ENCODE results near the gene ERC2. TPM values are rescaled to one million over a fixed set of nuclear protein-coding genes. Genes with fewer than 3 reads are reported as not detected.

The ERC2 gene
- total and polyA plus RNA-seq, 2 of the 8 experiments (the other 6 are each of a cell fraction or from before 2014, with no cell fraction given): 16.4 to 22.8 TPM

- TF ChIP-seq SAP30 (IDR thresholded peaks at IDR 0.05; ENCODE audit: insufficient read depth, insufficient replicate concordance, low read length): no peak
- TF ChIP-seq RBBP5 (IDR thresholded peaks at IDR 0.05; ENCODE audit: borderline replicate concordance, low read depth, low read length): peak; percentile 93; the same call in 1 of the 2 replicates
- TF ChIP-seq SP1 (IDR thresholded peaks at IDR 0.05; ENCODE audit: low read depth, low read length): peak; percentile 78
- TF ChIP-seq ZNF274 (IDR thresholded peaks at IDR 0.05; ENCODE audit: borderline replicate concordance, extremely low read depth, low read length): no peak
- no peak for TF ChIP-seq USF2 (IDR thresholded peaks at IDR 0.05; ENCODE audit: low read length)
- TF ChIP-seq SIRT6 (IDR thresholded peaks at IDR 0.05; ENCODE audit: low read length): no peak
- TF ChIP-seq TEAD4 (IDR thresholded peaks at IDR 0.05; ENCODE audit: low read depth, low read length): peak; percentile 96
- peak; percentile 24 for TF ChIP-seq CTBP2 (IDR thresholded peaks at IDR 0.05; ENCODE audit: borderline replicate concordance, insufficient read depth, insufficient read length, low read length)
- TF ChIP-seq SP2 (IDR thresholded peaks at IDR 0.05; ENCODE audit: low read length): no peak
- no peak for TF ChIP-seq SRF (IDR thresholded peaks at IDR 0.05; ENCODE audit: low read depth, low read length)
- TF ChIP-seq CREB1 (IDR thresholded peaks at IDR 0.05): no peak
- TF ChIP-seq NRF1 (IDR thresholded peaks at IDR 0.05; ENCODE audit: low read depth, low read length): no peak
- TF ChIP-seq ASH2L (IDR thresholded peaks at IDR 0.05; ENCODE audit: low read length): peak; percentile 64
- peak; percentile 92 for TF ChIP-seq TCF12 (IDR thresholded peaks at IDR 0.05; ENCODE audit: low read depth, low read length)
- TF ChIP-seq POLR2A (IDR thresholded peaks at IDR 0.05; ENCODE audit: control extremely low read depth in 1 of 2, low read depth in 2 of 2, low read length in 2 of 2): no peak; a peak in 1 of 3 replicates
- TF ChIP-seq CHD1 (IDR thresholded peaks at IDR 0.05; ENCODE audit: low read depth, low read length): no peak
- no peak for TF ChIP-seq RNF2 (IDR thresholded peaks at IDR 0.05; ENCODE audit: borderline replicate concordance, low read depth, low read length, missing control alignments, poor library complexity, severe bottlenecking)
- TF ChIP-seq SIX5 (IDR thresholded peaks at IDR 0.05; ENCODE audit: low read depth, low read length): no peak
- TF ChIP-seq, protein P1, sequence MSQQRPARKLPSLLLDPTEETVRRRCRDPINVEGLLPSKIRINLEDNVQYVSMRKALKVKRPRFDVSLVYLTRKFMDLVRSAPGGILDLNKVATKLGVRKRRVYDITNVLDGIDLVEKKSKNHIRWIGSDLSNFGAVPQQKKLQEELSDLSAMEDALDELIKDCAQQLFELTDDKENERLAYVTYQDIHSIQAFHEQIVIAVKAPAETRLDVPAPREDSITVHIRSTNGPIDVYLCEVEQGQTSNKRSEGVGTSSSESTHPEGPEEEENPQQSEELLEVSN (IDR thresholded peaks at IDR 0.05): no peak
- no peak for TF ChIP-seq RFX5 (IDR thresholded peaks at IDR 0.05; ENCODE audit: borderline replicate concordance, low read depth, low read length)
- TF ChIP-seq NANOG (IDR thresholded peaks at IDR 0.05; ENCODE audit: insufficient read depth, low read depth, low read length, poor library complexity, severe bottlenecking): peak; percentile 39
- TF ChIP-seq CBX5 (IDR thresholded peaks at IDR 0.05; ENCODE audit: low read depth, low read length): no peak
- peak in 1 of 2 experiments; percentile 90; a peak in 2 of 4 replicates for TF ChIP-seq SIN3A (conservative IDR thresholded peaks at IDR 0.05 in 1 of 2, IDR thresholded peaks at IDR 0.05 in 1 of 2; ENCODE audit: low read depth in 1 of 2, low read length in 2 of 2)
Observed at GRCh38 chr3:55648591-55649318, 819.5 kb downstream of the ERC2 start (continued).

Measured in H1 (cell line).